Measurements from ENCODE around the gene PRKCB.

DNA sequence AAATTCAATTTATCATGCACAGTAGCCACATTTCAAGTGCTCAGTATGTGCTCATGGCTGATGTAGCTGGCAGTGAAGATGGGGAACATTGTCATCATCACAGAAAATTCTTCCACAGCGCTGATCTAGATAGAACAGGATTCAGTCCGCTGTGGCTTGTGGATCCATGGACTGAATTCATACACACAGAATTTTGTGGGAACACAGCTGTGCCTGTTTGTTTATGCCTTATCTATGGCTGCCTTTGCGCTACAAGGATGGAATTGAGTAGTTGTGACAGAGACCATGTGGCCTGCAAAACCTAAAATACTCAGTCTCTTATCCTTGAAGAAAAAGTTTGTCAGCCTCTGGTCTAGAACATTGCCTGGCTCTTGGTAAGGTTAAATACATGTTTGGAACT lies 128.4 kb downstream of the PRKCB start:
- TF ChIP-seq, protein P1, sequence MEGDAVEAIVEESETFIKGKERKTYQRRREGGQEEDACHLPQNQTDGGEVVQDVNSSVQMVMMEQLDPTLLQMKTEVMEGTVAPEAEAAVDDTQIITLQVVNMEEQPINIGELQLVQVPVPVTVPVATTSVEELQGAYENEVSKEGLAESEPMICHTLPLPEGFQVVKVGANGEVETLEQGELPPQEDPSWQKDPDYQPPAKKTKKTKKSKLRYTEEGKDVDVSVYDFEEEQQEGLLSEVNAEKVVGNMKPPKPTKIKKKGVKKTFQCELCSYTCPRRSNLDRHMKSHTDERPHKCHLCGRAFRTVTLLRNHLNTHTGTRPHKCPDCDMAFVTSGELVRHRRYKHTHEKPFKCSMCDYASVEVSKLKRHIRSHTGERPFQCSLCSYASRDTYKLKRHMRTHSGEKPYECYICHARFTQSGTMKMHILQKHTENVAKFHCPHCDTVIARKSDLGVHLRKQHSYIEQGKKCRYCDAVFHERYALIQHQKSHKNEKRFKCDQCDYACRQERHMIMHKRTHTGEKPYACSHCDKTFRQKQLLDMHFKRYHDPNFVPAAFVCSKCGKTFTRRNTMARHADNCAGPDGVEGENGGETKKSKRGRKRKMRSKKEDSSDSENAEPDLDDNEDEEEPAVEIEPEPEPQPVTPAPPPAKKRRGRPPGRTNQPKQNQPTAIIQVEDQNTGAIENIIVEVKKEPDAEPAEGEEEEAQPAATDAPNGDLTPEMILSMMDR (IDR thresholded peaks at IDR 0.05), result no peak
- no peak for TF ChIP-seq POLR2A (IDR thresholded peaks at IDR 0.05)
